T-helper 2 cell (primary cell): ENCODE measurements around the gene HDAC4.
A peak's percentile ranks its signal among the peaks of the same experiment; 100 is the strongest.

Experiments used
- DNase-seq, 5 experiments: peaks; one replicate each; pipeline versions ENCODE4 v3.0.0 to v3.0.0-alpha.2; 2012 to 2022

HDAC4 gene

DNA sequence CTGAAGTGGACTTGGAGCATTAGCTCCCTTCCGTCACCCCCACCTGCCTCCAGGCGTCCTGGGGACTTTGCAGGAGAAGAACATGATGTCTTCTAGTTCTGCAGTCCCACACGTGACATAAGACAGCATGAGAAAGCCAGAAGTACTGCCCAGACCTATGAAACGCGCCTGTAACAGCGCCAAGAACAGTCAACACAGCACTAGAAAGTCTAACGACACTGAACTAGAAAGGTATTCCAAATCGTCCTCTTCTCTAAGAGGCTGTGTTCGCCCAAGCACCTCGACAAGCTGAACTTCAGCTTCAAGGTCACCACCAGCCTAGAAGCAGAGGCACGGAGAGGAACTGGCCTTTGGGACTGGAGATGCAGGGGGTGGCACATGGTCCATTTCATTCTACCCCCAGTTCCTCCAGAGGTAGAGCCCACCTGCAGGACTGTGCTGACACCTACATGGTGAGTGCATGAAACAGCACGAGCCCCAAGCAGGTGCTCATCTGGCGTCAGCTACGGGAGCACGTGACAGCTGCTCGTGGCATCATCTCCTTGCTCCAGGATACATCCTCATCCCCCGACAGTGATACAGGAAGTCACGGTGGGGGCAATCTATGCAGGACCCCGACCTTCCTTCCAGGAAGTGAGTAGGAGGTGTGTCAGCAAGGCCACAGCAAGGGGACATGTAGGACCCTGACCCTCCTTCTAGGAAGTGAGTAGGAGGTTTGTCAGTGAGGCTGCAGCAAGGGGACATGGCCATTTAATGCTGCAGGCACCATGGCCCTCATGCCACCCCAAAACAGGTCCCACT is 3.7 kb downstream of the HDAC4 start:
- peak in 1 of 5 experiments; percentile 54 for DNase-seq

DNA sequence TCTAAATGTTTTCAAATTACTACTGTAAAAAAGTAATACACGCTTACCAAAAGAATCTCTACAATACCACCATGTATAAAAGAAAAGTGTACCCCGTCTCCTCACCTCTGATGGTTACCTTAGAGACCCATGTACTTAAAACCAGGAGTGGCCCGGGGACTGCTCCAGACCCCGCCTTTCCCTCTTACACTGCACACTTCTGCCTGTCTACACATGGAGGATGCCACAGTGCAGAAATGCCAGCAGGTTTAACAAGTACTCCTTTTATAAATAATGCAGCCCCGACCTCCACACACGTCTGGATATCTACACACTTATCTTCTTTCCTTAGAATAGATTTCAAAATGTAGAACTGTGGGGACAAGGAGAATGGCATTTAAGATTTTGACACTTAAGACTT is 5.3 kb downstream of the HDAC4 start:
- no peak for DNase-seq

DNA sequence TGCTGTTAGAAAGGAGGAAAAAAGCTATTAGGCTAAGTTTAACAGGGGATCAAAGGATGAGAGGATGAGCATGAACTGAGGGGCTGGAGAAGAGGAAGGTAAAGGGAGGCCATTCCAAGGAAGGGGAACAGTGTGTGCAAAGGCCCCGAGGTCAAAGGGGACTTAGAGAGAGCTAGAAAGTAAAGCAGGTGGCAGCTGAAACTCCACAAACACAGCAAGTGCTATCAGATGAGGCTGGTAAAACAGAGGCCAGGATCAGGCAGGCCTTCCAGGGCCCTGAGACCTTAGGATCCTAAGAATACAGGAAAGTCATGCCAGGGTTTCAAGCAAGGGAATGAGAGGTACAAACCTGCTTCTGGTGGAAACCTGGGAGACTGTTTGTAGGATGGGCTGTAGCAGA is 5.8 kb downstream of the HDAC4 start:
- DNase-seq, result no peak

DNA sequence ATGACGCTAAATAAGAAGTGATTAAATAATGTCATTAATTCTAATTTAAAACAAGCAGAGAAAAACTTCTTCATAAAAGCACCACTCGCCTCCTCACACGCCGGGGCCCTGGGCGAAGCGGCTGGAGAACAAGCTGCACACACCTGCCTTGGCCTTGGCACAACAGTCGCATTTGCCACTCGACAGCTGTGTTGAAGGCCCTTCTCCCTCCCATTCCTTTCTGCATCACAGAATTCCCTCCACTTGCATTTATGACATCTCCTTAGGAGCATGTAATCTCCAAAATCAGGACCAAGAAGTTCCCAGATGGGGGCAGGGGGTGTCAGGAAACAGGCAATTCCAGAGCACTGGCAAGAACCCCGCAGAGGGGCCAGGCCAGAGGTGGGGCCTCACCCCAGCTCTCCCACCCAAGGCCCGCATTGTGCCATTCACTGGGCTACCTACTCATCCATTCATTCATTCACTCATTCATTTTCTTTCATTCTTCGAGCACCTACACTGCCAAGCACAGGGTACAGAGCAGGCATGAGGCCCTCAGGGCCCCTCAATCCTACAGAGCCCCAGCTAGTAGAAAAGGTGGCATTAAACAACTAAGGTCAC is 6.4 kb downstream of the HDAC4 start:
- no peak for DNase-seq

DNA sequence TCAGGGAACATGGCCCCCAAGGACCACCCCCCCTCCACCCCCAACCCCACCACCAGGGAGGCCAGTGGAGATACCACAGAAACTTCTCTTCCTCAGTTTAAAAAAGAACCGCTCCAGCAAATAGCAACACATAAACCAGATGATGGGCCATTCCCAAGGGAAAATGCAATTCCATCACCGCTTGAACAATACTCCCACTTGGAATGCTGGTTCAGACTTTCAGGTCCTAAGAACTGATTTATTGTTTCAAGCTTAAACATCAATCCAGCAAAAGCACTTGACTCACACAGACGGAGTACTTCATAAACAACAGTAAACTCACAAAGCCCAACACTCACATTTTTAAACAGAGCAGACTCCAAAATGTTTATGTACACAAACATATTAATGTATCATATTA is 6.9 kb downstream of the HDAC4 start:
- no peak for DNase-seq

DNA sequence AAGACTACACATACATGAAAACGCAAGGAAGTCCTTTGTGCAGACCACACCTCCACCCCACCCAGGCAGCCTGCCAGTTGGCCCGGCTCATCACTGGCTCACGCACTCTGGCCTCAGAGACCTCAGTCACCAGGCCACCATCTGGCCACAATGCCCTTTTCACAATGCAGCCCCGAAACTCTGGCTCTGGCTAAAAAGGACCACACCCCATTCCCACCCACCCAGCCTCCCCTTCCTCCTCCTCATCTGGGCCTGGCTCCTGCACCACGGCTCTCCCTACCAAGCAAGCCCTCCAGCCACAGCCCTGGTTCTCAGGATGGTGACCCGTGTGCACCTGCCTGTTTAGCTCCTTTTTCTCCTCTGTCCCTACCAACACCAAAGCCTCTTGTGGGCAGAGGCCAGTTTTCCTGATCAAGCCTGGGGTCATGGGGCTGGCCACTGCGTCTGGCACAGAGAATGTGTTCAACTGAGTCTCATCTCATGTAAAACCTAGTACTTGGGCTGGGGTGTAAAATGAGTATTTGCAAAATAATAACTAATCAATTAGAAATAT is 7.4 kb downstream of the HDAC4 start:
- DNase-seq, result no peak

DNA sequence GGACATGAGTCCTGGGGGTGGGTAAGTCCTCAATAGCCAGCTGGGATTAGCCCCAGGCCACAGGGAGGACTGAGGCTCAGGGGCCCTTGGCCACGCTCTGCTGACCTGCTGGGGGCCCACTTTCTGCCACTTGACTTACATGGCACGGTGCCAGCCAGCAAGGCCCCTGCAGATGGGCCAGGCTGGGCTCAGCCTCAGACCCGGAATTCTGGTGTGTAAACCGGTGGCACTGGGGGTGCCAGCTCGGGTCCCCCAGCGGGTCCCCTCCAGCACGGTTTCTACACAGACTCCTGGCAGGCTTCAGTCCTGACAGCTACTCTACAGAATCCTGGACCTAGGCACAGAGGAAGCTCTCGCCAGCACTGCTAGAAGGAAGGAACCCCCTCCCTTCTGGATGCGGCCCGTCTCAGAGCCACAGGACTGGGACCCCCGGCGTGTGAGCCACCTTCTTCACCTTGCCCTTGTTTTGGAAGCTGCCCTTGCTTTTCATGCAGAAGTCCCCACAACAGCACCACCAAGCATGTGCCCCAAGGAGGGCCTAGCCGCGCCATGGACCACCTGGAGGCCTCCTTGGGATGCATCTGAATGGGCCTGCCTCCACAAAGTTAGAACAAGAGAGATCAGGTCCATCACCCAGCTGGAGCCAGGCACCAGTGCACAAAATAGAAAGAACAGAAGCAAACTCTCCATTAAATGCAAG is 8.0 kb downstream of the HDAC4 start:
- no peak for DNase-seq

DNA sequence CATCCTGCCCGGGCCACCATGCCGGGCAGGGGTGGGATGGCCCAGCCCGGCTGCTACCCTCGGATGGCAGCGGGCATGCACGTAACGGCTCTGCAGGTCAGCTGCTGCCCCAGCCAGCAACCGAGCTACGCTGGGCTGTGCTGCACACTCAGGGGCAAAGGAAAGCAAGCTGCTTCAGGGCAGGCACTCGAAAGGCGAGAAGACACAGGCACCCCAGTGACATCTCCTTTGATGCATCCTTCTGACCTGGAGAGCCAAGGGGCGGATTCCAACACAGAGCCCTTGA is 8.8 kb downstream of the HDAC4 start:
- DNase-seq, result no peak

DNA sequence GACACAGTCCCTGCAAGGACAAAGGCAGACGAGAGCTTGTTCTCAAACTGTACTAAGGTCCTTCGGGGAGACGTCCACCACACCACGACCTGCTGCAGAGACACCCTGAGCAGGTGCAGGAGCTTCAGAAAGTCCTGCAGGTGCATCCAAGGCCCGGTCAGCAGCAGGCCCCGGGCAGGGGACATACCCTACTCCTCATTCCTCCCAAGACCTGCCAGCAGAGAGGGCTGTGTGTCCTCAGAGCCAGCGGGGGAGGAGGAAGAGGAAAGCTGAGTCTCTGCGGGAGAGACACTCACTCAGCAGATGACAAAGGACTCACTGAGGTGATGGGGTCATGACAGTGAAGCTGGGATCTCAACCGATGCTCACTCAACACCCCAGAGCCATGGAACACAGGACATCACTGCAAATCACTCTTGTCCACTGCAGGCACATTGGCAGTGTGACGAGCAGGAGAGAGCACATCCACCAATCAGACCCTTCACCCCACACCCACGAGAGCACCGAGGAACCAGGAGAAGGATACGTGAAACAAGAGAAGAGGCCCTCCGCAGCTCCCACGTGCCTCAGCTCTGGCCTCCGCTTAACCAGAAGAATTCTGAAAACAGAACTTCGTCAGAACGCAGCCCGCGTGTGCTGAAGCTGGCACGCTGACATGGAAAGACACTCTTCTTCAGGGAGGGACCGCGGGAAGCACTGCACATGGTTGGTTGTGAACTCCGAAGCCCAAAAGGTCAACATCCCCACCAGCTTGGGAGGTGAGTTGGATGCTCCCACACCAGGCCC is 9.3 kb downstream of the HDAC4 start:
- DNase-seq, result no peak

DNA sequence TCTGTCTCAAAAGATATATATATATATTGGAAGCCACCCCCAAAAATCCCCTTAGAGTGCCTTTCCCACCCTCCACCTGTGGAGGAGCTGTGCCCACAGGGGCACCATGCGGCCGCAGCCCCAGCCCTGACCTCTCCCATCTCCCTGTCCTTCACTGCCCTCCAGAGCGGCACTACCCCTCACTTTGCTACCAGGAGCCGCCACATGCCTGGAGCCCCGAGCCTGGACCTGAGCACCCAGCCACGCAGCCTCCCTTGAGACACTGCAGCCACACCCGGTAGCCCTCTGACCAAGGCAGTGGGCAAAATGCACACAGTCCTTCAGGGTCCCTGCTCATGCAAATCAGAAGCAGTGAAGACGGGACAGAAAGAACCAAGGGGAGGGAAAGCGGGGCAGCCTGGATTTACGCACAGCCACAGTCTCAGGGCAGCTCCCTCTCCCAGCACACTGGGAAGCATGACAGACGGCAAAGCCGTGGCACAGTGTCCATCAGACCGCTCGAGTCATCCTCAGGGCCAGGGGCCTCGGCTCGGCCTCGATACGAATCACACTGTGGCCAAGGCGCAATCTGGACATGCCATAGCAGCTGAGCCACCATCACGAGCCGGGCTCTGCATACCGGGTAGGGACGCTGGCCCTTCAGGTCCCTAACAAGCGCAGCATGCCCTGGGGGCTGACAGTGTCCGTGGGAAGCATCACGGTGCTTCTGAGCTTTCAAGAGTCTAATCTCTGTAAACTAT is 10.1 kb downstream of the HDAC4 start:
- no peak for DNase-seq

DNA sequence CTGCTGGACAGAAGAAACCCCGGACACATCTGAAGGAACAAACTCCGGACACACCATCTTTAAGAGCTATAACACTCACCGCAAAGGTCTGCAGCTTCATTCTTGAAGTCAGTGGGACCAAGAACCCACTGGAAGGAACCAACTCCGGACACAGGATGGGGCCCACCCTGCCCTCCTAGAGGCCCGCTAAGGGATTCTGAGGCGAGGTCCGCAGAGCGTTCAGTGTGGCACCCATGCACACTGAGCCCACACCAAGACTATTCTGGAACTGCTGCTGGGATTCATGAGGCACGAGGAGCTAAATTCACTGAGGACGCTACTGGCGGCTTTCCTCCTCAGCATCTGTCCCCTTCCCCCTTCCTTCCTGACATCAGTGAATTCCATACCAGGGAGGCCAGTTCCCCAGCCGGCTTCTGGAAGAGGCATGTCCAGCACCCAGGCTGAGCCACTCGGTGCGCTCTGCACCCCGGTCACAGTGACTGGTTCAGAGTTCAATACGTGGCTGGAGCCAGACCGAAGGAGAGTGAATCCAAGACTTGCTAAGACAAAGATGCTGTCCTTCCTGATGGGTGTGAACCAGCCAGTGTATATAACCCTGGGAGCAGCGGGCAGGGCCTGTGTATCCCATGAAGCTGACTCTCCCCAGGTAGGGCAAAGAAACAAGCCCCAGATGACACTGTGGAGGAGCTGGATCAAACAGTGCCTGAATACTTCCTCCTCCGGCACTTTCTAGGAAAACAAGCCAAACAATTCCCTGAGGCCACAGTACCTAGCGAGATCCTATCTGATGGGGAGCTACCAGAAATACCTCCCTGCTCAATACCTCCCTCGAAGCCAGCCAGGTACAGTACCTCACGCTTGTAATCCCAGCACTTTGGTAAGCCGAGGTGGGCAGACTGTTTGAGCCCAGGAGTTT is 11.1 kb downstream of the HDAC4 start:
- DNase-seq, result no peak

DNA sequence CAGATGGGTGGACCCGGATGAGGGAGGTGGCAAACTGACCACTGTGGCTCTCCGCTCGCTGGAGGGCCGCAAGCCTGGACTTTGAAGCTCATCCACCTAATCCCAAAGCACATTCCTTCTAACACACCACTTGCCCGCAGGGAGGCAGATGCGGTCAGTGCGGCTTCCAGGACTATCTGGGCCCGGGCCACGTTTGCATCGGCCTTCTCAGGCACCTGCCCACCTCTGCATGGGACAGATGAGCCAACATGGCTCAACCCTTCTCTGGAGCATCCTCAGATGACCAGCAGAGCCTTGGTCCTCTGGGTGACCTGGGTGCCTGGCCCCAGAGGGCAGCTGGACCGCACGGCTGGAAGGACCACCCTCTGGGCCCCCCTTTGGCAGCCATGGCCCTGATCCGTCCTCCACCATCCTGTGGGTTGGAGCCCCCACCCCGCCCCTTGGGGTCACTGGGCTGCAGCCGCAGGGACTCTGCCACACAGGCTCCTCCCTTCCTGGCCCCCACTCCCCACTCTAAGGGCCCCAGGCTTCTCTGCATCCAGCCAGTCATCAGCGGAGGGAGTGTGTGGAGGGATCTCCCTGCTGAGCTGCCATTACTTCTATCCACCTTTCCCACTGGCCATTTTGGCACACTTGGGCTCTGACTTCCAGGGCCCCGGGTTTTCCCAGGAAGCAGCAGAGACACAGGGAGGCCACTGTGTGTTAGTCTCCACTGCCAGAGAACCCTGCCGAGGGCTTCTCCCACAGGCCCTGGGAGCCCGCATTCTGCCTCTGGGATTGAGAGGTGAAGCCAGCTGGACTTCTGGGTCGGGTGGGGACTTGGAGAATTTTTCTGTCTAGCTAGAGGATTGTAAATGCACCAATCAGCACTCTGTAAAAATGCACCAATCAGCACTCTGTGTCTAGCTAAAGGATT is 12.3 kb downstream of the HDAC4 start:
- no peak for DNase-seq

DNA sequence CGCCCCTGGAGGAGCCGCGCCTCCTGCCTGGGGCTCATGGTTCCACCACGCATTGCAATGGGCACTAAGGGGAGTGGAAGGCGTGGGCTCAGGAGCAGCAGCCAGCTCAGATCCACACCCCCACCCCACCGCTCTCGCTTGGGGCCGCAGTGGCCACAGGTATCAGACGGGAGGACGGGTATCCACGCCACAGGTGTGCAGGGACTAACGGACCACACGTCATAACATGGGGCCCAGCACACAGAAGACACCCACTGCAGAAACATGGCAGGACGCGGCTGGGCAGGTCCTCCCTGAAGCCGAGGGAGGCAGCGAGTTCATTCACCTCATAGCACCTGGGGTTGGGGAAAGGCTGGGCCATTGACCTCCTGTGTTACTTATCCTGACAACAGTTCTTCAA is 13.0 kb downstream of the HDAC4 start:
- no peak for DNase-seq

DNA sequence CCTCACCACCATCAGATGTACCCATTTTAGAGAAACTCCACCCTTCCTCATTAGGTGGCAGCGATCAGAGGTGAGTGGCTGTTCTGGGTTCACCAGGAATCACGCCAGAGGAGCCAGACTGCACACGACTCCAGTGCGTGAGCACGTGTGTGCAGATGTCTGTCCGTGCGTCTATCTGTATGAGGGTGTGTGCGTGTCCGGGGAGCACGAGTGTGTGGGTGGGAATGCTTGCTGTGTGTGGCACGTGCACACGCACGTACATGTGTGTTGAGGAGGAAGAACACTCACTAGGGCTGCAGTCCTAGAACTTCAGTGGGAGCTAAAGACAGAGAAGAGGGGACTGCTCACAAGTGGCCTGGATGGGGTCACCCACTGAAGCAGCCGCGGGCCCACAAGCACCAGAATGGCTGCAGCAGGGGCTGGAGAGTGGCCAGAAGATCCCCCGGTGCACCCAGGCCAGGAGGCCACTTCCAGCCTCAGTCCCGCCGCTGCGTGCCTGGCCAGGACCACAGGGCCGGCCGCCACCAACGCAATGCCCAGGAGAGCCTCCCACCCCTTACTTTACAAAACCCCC is 13.9 kb downstream of the HDAC4 start:
- DNase-seq, result no peak

DNA sequence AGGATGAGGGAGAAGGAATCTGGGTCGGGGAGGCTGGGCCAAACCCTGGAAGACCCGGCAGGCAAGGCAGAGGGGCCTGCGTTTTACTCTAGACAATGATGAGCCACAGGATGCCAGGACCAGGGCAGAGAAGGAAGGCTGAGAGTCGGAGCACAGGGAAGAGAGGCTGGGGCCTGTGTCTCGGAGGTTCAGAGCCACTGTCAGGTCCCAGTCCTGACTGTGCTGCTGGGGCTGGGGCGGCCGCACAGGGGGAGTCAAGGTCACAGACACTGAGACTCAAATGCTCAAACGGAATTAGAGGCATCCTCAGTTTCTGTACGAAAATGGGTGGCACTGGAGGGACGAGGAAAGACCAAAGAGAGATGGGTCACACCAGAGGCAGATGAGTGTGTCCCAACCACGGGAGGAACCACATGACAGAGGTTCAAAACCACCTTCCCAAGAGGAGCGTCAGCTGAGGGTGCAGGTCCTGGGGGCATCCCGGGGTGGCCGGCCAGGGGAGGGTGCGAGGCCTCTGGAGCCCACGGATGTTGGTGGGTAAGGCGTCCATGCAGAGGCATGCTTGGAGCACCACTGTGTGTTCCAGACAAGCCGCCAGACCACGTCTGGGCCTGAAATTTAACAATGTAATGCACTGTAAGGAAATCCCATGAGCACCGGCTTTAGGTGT is 14.7 kb downstream of the HDAC4 start:
- no peak for DNase-seq

DNA sequence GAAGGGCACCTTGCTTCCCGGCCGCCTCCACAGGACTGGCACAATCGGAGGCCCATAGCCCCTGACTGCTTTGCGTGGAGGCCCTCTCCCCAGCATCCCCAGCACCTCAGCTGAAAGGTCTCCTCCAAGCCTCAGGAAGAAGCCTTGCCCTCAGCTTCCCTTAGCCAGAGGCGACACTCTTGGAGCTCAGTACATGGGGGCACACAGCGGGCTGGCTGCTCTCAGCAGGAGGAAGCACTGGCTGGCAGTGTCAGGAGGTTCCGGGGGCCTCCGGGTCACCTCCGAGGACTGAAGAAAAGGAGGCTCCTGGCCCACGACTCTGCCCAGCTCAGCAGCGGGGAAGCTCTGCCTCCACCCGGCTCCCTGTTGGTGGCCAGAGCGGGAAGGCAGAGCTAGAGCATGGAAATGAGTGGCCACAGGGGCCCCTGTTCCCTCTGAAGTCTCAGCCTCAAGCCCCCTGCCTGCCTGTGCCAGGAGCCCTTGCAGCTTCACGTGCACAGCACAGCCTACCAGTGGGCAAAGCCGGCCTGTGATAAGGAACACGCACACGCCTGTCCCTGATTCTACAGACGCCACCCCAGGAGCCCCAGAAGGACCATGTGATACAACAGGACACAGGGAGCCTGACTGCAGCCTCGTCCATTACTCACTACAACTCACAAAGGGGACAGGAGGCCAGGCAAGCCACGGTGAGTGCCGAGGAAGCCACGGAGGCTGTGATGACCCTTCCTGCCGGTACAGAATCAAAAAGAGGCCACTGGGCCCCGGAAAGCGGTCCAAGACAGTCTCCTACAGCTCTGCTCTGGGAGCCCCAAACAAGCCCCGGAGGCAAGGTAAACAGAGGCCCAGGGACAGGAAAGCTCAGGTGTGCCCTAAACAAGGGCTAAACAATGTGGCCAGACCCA is 15.5 kb downstream of the HDAC4 start:
- DNase-seq, result no peak

DNA sequence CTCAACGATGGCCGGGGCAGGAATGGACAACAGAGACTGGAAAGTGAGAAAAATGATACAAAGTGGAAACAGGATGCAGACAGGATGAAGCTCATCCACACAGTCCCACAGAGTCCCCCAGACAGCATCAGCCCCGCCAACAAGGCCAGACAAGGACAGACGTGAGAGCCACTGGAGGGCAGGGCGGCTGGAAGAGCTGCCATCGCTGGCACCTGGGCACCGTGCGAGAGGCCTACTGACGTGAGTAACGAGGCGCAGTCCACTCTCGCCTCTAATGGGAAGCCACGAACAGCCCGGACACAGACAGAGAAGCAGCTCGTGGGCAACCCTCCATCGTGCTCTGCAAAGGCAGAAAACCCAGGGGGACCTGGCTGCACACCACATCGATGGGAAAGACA is 17.1 kb downstream of the HDAC4 start:
- no peak for DNase-seq
